DMS53 treated with DMSO at 0.1 percent for 48 hours (cell line): ENCODE results near the gene CTXN1.
A peak's percentile ranks its signal among the peaks of the same experiment; 100 is the strongest.

ENCODE experiments used
- DNase-seq: peaks from one replicate; lab custom pipeline; 2025; ENCODE audit not compliant: unreplicated experiment; lab: John Stamatoyannopoulos, UW

The CTXN1 gene

DNA sequence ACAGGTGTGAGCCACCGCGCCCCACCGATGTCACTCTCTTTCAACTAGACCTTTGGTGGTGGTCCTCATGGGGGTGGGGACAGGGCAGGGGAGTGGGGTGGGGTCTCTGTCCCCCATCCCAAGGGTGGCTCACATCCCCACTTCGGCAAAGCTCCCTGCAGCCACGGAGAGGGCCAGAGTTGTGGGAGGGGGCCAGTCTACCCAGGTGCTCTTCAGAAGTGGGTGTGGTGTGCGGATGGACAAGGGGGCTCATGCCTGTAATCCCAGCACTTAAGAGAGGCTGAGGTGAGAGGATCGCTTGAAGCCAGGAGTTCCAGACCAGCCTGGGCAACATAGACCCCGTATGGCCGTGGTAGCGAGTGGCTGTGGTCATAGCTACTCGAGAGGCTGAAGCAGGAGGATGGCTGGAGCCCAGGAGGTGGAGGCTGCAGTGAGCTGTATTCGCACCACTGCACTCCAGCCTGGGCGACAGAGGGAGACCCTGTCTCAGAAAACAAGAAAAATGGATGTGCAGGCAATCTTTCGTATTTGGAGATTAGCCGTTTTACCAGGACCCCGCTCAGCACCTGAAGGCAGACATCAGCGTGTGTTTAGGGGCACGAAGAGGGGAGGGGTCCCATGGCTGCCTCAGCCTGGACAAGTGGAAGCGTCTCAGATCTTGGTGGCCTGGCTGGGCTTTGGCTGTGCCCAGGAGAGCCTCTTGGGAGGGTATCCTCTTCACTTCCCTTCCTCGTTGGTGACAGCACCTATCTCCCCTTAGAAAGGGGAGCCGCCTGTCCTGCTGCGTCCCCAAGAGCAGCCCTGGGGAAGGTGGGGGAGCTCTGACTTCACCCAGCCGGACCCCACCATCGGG is 10.5 kb downstream of the CTXN1 start:
- no peak for DNase-seq

DNA sequence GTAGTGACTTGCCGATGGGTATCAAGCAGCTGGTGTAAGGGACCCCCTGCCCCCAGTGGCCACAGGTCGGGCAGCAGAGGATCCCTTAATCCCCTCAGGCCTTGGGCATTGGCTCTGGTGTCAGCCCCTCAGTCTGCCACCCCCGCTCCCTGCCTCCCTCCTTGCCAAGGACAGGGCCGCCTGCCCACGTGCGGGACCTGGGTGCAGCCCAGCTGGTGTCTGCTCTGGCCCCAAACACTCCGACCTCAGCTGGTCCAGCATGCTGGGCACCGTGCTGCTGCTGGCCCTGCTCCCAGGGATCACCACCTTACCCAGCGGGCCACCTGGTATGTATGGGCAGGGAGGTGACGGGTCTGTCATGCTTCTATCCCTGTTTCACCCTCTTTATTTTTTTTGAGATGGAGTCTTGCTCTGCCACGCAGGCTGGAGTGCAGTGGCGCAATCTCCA is 11.3 kb downstream of the CTXN1 start, which contains the start of gene TGFBR3L:
TSS of gene TGFBR3L (plus strand) at position 233 of the 448 bp plus-strand sequence.
- no peak for DNase-seq

DNA sequence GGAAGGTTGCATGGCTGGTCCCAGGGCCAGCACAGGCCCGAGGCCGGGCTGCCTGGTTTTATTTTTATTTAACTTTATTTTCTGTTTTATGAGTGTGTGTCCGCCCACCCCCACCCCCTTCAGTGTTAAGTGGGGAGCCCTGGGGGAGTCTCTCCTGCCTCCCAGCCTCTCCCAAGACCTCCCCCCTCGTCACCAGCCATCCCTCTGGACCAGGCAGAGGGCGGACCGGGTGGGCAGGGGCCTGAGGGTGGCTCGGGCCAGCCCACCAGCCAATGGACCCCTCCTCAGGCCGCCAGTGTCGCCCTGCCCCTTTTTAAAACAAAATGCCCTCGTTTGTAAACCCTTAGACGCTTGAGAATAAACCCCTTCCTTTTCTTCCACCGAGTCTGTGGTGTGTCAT is 11.8 kb downstream of the CTXN1 start:
- no peak for DNase-seq

DNA sequence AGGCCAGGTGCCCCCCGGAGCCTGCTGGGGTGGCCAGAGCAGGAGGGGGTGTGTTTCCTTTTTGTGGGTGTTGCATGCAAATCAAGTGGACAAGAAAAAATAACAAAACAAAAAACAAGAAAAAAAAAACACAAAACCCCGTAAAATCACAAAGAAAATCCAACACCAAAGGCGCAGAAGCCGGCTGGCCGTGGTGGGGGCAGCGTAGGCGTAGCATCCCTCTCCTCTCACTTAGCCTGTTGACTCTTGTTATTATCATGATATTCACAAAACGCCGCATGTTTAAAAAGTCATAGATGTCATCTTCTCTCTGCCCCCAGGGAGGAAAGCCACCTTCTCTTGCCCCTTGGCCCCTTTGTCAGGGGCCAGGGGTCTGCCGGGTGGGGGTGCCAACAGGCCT is 12.3 kb downstream of the CTXN1 start:
- no peak for DNase-seq

DNA sequence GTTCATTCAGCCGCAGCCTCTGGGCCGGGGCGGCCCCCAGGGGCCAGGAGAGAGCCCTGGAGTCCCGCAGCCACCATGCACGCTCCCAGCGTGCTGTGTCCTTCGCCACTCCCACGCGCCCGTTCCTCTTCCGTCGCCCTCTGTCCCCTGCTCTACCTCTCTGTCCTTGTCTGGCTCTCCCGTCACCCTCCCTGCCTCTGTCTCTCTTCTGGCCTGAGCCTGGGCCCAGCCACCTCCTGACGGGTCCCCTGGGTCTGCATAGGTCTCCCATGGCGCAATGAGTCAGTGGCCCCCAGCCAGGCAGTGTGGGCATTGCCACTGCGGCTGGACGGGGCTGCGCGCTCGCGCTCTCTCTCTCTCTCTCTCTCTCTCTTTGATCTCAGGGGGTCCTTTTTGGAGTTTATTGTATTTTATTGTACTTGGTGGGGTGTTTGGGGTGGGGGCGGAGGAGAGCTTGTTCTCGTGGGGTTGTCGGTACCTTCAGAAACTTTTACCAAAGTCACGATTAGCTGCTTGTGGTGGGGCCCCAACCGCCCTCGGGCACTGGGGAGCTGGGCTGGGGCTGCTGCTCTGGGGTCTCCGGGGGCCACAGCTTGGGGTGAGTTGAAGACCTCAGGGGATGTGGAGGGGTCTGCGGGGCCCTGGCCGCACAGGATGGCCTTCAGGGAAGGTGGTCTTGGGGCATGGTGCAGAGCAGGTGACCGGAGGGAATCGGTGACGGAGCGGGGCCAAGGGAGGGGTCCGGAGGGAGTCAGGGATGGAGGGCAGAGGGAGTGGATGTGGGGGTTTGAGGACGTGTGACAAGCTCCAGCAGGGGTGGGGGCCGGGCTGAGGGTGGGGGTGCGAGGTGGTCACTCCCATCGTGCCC is 13.0 kb downstream of the CTXN1 start:
- DNase-seq = no peak

DNA sequence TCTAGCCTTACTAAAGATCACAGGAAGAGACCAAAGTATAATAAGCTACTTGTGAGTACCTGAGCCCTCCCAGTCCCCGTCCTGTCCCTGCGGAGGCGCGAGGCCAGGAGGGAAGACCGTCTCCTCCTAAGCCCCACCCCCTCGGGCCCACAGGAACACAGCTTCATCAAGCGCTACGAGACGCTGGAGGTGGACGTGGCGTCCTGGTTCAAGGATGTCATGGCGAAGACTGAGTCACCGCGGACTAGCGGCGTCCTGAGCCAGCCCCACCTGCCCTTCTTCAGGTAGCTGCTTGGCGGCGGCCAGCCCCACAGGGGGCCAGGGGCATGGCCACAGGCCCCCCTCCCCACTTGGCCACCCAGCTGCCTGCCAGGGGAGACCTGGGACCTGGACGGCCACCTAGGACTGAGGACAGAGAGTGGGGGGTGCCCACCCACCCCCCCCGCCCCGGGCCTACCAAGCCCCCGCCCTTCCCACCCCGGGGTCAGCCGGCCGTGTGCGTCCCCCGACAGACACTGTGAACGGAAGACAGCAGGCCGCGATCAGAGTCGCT is 13.7 kb downstream of the CTXN1 start:
- DNase-seq = no peak

DNA sequence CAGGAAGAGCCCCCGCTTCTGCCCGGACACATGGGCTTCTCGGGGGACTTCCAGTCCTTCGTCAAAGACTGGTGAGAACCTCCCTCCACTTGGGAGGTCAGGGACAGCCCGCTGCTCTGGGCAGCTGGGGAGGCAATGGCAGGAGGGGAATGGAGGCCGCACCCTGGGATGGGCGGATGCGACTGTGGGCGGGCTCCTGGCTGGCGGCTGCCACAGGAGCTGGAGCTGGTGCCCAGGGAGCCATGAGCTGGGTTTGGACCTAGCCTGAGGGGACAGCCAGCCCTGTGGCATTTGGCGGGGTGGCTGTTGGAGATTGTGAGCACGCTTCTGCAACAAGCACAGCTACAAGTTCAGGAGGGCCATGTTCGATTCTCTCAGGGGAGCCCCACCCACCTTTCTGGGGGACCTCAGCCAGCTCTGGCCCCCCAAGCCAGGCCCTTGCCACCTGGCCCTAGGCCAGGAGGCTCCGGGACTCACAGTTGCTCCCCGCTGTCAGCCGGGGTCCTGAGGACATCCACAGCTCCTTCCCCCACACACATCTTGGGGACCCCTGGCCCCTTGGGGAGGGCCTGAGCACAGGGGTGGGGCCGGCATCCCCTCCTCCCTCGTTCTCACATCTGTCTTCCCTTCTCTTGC is 14.3 kb downstream of the CTXN1 start:
- DNase-seq = no peak

DNA sequence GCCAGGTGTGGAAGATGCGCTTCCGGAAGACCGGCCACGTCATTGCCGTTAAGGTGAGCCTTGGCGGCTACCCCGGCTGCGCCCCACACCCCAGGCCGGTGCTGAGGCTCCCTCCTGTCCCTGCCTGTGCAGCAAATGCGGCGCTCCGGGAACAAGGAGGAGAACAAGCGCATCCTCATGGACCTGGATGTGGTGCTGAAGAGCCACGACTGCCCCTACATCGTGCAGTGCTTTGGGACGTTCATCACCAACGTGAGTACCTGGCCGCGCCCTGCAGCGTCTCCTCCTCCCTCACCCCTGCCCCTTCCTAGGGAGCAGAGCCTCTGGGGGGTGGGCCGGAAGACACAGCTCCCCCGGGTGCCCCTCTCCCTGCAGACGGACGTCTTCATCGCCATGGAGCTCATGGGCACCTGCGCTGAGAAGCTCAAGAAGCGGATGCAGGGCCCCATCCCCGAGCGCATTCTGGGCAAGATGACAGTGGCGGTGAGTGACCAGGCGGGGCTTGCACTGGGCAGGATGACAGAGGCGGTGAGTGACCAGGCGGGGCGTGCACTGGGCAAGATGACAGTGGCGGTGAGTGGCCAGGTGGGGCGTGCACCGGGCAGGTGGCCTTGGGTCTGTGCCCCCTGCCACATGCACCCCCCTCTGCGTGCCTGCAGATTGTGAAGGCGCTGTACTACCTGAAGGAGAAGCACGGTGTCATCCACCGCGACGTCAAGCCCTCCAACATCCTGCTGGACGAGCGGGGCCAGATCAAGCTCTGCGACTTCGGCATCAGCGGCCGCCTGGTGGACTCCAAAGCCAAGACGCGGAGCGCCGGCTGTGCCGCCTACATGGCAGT is 15.4 kb downstream of the CTXN1 start:
- no peak for DNase-seq

DNA sequence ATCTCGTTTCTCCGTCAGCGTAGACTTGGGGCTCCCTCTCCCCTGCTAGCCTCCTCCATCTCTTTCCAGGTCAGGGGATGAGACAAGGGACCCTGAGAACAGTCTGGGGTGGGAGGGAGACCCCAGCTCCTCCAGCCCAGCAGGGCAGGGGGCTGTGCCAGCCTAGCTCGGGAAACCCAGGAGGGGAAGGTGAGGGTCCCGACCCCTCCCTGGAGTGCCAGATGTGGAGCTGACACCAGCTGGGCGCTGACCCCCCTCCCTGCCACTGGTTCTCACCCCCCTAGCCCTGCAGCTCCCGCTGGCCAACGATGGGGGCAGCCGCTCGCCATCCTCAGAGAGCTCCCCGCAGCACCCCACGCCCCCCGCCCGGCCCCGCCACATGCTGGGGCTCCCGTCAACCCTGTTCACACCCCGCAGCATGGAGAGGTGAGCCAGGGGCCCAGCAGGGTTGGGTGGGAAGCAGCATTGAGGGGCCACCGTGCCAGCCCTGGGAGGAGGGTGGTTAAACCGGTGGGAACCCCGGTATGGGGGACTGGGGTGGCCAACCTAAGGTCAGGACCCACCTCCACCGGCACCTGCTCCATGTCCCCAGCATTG is 16.4 kb downstream of the CTXN1 start:
- no peak for DNase-seq

DNA sequence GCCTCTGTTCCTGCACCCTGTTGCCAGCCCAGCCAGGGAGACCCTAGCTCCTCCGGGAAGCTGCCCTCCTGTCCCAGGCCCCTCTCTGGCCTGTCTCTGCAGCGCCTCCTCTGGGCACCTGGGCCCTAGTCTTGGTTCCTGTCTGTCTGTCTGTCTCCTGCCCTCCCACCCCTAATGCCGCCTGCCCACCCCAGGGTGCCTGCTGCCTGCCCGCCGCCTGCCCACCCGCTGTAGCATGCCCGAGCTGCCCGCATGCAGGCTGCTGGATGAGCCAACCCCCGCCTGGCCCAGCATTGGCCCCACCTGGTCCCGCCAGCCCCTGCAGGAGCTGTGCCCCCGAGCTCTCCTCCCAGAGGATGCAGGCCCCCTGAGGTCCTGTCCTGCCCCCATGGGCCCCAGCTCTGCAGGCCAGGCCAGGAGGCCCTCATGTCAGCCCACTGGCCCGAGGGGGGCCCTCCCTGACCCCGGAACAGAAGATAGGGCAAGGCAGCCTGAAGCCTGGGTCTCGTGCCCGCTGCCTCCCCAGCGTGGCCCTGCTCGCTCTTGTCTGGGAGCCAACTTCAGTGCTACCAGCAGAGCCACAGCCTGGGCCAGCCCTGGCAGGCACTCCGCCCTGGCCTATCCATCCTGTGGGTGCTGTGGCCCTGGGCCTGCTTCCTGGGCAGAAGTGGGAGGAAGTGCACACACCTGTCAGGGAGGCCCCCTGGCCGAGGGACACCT is 17.0 kb downstream of the CTXN1 start:
- no peak for DNase-seq

DNA sequence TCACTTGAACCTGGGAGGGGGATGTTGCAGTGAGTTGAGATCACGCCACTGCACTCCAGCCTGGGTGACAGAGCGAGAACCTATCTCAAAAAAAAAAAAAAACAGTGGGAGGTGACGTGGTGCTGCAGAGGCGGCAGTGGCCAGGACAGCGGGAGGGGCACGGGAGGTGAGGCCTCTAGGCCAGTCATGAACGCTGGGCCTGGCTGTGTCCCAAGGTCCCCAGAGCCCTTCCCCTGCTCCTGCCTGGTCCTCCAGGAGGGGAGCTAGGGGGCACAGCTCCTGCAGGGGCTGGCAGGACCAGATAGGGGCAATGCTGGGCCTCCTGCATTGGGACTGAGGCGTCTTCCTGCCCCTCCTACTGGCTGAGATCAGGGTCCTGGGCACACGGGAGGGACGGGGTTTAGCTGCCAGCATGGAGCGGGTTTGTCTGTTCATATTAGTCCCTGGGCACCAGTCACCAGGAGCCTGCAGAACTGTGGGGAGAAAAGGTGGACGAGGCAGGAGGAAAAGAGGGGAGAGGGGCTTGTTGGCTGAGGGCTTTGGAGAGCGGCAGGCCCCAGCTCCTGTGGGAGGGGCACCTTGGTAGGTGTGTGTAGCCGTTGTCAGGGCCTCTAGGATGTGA is 17.7 kb downstream of the CTXN1 start:
- DNase-seq = no peak

DNA sequence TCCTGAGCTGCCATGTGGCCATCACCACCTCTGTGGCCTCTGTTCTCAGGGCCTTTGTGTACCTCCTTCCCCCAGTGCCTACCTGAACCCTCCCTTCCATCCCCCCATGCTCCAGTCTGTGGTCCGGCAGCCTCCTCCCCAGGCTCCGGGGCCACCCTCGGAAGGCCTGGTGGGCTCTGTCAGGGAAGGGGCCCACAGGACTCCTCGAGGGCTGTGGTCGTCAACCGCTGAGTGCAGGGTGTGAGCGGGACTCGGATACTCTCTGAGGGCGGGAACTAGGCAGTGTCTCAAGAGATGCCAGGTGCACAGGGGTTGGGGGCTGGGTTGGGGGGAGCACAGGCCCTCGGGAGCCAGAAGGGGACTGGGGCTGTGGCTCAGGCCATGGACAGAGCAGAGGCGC is 18.4 kb downstream of the CTXN1 start:
- DNase-seq = no peak

DNA sequence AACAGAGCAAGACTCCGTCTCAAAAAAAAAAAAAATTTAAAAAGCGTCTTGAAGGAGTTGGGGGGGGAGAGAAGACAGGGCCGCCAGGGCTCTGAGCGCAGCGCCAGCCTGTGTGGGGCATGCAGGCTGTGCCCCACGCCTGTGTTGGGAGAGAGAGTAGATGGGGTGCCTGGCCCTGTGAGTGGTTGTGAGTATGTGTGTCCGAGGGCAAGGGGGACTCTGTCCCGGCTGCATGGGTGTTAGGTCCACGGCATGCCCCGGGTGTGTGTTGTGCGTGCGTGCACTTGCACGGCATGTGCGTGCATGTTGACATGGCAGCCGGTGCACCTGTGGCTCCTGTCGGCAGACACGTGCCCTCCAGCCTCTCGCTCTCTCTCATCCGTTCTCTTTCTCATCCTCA is 18.8 kb downstream of the CTXN1 start:
- no peak for DNase-seq

DNA sequence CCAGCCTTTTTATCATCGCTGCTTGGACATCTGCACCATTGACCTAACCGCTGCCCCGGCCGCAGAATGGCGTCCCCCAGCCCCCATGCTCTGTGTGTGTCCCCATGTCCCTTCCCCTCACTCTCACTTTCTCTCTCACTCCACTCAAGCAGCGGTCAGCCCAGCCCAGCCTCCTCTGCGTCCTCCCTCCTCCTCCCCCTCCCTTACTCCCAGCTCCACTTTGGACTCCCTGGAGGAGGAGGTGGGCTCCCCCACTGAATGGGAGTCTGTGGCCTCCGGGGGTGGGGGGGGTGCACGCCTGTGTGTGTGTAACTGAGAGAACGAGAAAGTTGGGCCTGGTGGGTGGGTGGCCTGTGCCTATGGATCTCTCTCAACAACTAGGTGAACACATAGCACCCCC is 20.1 kb downstream of the CTXN1 start:
- DNase-seq = no peak

DNA sequence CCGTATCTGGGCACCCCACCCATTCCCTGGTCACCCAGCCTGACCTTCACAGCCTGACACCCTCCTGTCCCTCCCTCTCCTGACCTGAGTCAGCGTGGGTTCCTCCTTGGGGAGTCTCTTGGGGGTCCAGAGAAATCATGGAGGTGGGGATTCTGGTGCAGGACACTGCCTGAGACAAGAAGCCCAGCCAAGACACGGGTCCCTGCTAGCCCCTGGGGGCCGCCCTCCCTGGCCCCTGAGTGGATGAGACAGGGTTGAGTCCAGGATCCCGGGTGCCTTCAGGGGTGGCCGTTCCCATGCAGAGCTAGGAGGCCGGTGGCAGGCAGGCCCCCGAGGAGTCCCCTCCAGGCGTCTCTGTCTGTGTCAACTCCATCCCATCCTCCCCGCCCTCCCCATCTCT is 20.7 kb downstream of the CTXN1 start:
- no peak for DNase-seq

DNA sequence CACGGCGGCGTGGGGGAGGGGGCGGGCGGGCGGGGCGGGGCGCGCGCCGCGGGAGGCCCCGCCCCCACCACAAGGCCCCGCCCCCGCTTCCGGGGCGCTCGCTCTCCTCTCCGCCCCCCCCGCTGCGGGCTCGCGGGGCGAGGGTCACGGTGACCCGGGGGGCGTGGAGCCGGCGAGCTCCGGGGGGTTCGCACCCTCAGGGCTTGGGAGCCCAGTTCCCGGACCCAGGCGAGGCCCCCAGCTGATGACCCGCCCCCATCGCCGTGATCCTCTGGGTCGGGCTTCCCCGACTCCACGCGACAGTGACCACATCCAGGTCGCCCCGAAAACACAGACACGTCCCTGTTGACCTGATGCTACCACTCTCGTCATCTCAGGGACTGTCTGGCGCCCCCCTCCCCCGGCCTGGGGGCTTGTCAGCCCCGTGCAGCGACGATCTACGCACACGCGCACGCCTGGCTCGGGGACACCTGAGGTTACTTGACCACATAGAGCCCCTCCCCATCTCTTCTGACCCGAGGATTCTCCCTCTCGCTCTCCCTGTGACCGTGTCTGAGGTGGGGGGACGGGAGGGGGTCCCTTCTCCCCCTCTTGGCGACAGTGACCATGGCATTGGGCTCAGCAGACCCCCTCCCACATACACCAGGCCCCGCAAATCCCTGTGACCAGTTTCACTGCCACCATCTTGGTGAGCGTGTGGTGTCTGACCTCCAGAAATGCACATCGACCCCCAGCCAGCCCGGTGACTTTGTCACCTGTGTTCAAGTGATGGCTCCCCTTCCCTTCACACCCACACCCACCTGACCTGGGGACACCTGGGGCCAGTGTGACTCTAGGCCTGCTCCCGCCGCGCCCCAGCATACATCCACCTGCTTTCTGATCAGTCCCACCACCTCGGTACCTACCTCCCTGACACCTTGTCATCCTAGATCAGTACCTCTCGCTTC is 21.6 kb downstream of the CTXN1 start:
- DNase-seq = no peak

DNA sequence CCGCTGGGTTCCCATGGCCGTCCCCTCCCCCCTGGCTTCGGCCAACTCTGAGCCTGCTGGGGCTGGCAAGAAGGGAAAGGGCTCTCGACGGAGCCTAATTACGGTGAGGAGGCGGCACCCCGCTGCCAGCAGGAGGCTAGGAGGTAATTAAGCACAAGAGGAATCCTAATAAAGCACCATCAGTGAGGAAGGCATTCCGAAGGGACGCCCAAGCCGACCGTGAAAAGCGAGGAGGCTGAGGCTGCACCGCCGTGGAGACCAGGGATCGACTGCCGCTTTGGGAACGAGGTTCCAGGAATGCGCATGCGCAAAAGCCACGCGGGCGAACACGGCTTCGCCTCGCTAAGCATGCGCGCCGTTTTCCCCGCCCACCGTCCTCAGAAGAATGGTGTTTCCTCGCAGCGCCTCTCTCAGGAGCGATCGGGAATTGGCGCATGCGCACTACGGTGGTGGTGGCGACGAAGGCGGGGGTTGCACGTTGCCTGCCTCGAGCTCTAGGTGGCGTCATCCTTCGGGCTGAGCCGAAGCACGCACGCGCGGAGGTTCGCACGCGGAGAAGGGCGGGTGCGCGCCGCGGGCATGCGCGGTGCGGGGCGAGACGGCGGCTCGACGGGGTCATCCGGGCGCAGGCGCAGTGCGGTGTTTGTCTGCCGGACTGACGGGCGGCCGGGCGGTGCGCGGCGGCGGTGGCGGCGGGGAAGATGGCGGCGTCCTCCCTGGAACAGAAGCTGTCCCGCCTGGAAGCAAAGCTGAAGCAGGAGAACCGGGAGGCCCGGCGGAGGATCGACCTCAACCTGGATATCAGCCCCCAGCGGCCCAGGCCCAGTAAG is 22.5 kb downstream of the CTXN1 start, which contains the start of gene MAP2K7:
TSS of gene MAP2K7 (plus strand) at position 634 of the 830 bp plus-strand sequence. CDS start at position 702, 68 bp downstream.
- DNase-seq = peak; percentile 96
